ENCODE data around the gene CRAMP1. TPM values are rescaled to one million over a fixed set of nuclear protein-coding genes. Genes with fewer than 3 reads are reported as not detected.
A peak's percentile ranks its signal among the peaks of the same experiment; 100 is the strongest.

The CRAMP1 gene
- total and polyA plus RNA-seq, 2 of the 8 experiments (the other 6 are each of a cell fraction or from before 2014, with no cell fraction given): 19.2 to 23.2 TPM

DNA sequence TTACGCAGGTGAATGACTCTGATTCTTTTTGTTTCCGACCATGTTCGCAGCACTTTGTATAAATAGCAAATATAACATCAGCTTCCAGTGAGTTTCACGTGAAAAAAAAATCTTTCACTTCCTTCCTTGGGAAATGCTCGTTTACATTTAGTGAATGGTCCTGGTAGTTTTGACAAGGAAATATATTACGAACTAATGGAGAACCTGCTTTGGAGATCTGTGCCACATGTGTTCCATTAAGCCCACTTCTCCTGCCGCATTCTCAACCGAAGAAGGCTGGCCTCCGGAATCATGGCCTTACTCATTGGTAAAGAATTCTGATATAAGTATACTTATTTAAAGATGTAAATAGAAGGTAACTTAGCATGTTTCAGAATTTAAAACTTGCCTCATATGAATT lies 3.6 kb downstream of the CRAMP1 start:
- Histone ChIP-seq H3K27ac (ENCODE audit: low read depth, low read length) (no peak overlapping the region), H3K27me3 (replicated peaks in 1 of 4; ENCODE audit: control insufficient read depth in 3 of 4, extremely low read depth in 1 of 4, insufficient read depth in 3 of 4, low read length in 3 of 4) (peaks cover 0 to 10% (median 8%) of the 10 kb centered on the region in 4 experiments; a peak in 5 of 7 replicates), H3K56ac (replicated peaks; ENCODE audit: insufficient read length, low read depth, low read length) (no peak overlapping the region), H2BK15ac (ENCODE audit: low read length) (no peak overlapping the region), H3K79me2 (ENCODE audit: control insufficient read depth in 1 of 2, insufficient read depth in 2 of 2, low read length in 2 of 2) (peaks cover 13 to 63% of the 10 kb centered on the region in 2 experiments), H3K9ac (replicated peaks in 1 of 4; ENCODE audit: extremely low read depth in 1 of 4, low read depth in 3 of 4, low read length in 3 of 4) (no peak overlapping the region), H3K9me3 (ENCODE audit: insufficient read depth in 2 of 2, low read depth in 1 of 2, low read length in 1 of 2) (no peaks in the 10 kb centered on the region), H3K23ac (ENCODE audit: insufficient read length) (no peak overlapping the region), H3K23me2 (ENCODE audit: low read depth, low read length) (peaks cover 13% of the 10 kb centered on the region), H3K4me2 (ENCODE audit: insufficient read depth in 1 of 2, low read depth in 2 of 2, low read length in 2 of 2) (peak overlapping the region; percentile 72 to 74; a peak in 3 of 4 replicates), H3K4me3 (ENCODE audit: extremely low read depth in 1 of 4, insufficient read depth in 2 of 4, low read depth in 3 of 4, low read length in 4 of 4) (peak overlapping the region in 2 of 4 experiments; percentile 70 to 77; a peak in 3 of 8 replicates), H2BK120ac (replicated peaks; ENCODE audit: low read depth, low read length) (no peak overlapping the region), H4K91ac (replicated peaks; ENCODE audit: insufficient read length, low read length) (no peak overlapping the region), H3K4ac (replicated peaks; ENCODE audit: insufficient read length, low read depth, low read length) (no peak overlapping the region), H2BK12ac (ENCODE audit: low read depth, low read length) (no peak overlapping the region), H3K79me1 (ENCODE audit: low read depth, low read length) (peaks cover 17% of the 10 kb centered on the region), H2AK5ac (ENCODE audit: low read depth, low read length) (no peak overlapping the region), H3K18ac (ENCODE audit: extremely low read depth, low read length) (no peak overlapping the region), H3K36me3 (ENCODE audit: control insufficient read depth in 2 of 4, insufficient read depth in 4 of 4, low read length in 3 of 4) (peaks cover 2 to 16% (median 2%) of the 10 kb centered on the region in 4 experiments; a peak in 5 of 8 replicates), H4K8ac (ENCODE audit: extremely low read depth, insufficient read depth, low read length) (no peak overlapping the region; the same call in 1 of the 2 replicates), H4K20me1 (replicated peaks in 1 of 2; ENCODE audit: control insufficient read depth in 1 of 2, insufficient read depth in 2 of 2, low read length in 2 of 2) (peaks cover 10 to 16% of the 10 kb centered on the region in 2 experiments), H2BK20ac (ENCODE audit: low read length) (no peak overlapping the region), H2BK5ac (ENCODE audit: low read depth, low read length) (no peak overlapping the region), H3K4me1 (replicated peaks in 1 of 4; ENCODE audit: control insufficient read depth in 3 of 4, insufficient read depth in 4 of 4, low read length in 3 of 4) (peaks cover 3 to 11% (median 9%) of the 10 kb centered on the region in 4 experiments; a peak in 5 of 7 replicates), H4K5ac (ENCODE audit: insufficient read length, low read depth, low read length) (no peak overlapping the region), H2AFZ (ENCODE audit: low read length) (no peak overlapping the region), H3K14ac (ENCODE audit: insufficient read length) (no peak overlapping the region)
- DNase-seq (ENCODE audit: low read depth in 1 of 2, low spot score in 2 of 2) (no peak), FAIRE-seq (no peak)
- POLR2A ChIA-PET (ENCODE audit: partially characterized antibody): interaction anchor here (0.6 to 2.2 kb wide), 2 partner anchors 63 to 85 kb away, joined by 4 to 9 read pairs; partner anchors contain the start of gene JPT2
- 86% methylated on average over 9 of the region's 9 CpGs; no CpG with 5 or more reads in 1 of the 2 experiments for WGBS, 2 experiments (ENCODE audit: extremely low coverage in 1 of 2, insufficient coverage in 1 of 2, insufficient read length in 1 of 2, insufficient replicate concordance in 2 of 2, low coverage in 1 of 2, low lambda C conversion rate in 2 of 2, missing lambda C conversion rate in 1 of 2)
- TF ChIP-seq EP300 (IDR thresholded peaks at IDR 0.05; ENCODE audit: borderline replicate concordance in 1 of 2, low read depth in 2 of 2, low read length in 2 of 2) (no peak), BCL11A (IDR thresholded peaks at IDR 0.05; ENCODE audit: low read depth in 2 of 2, low read length in 2 of 2) (no peak), KDM5A (IDR thresholded peaks at IDR 0.05; ENCODE audit: low read length) (no peak), ZNF274 (IDR thresholded peaks at IDR 0.05; ENCODE audit: borderline replicate concordance, extremely low read depth, low read length) (no peak), POU5F1 (IDR thresholded peaks at IDR 0.05; ENCODE audit: low read depth, low read length) (no peak)
- CTCF ChIA-PET (ENCODE audit: partially characterized antibody): no interaction called here
